GM18861 (cell line): Measurements from ENCODE around the gene NDST4.

Experiments
- ATAC-seq: cut with Tn5 transposase; IDR thresholded peaks from one replicate; pipeline ENCODE4 v1.9.1; 2021; ENCODE audit not compliant: unreplicated experiment

NDST4 gene

DNA sequence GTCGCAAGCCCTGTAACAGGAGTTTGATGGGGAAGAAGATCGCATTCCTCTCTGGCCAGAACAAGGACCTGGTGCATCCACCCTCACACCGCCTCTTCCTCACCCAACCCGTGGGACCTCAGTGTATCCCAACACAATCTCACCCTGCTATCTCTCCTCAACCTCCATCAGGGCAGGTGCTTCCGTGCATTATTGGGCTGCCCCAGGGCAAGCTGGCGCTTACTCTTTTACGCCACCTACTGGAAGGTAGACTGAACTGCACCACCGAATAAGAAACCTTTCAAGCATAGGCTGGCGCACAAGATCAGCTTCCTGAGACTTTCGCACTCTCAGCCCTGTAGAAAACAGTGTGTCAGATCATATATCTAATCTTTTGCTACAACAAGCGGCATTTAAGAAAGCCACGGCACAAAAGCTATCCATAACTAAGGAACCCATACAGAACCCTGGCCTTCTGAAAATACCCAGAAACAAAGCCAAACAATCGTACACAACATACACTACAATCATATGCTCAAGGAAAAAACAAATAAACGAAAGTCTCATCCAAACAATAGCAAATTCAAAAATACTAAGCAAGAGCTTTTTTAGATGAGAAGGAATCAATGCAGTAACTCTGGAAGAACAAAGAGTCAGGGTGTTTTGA lies 305.5 kb downstream of the NDST4 start:
- ATAC-seq: peak; percentile 96

DNA sequence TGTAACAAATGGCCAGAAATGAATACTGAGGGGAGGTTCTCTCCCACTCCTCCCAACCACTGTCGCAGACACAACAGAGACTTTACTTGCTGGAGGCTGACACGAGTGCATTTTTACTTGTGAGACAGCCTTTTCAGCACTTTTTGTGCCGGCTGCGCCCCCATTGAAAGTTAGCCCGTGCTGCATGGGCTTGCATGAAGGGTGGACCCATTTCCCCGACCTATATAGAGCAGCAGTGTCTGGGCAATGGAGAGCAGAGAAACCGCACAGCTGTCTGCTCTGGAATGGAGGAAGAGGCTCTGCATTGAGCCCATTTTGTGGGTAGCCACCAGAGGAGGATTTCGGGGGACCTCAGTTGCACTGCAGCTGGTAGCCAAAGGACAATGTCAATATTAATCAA lies 306.1 kb downstream of the NDST4 start:
- ATAC-seq: no peak

GRCh38 chr4:114791976-114792375 lies 321.4 kb downstream of the NDST4 start:
- ATAC-seq: no peak

GRCh38 chr4:114785570-114785969 lies 327.9 kb downstream of the NDST4 start:
- no peak for ATAC-seq

- ATAC-seq: no peak
Measured at GRCh38 chr4:114783215-114783595, 330.2 kb downstream of the NDST4 start.

GRCh38 chr4:114782415-114783214 lies 330.8 kb downstream of the NDST4 start:
- no peak for ATAC-seq

DNA sequence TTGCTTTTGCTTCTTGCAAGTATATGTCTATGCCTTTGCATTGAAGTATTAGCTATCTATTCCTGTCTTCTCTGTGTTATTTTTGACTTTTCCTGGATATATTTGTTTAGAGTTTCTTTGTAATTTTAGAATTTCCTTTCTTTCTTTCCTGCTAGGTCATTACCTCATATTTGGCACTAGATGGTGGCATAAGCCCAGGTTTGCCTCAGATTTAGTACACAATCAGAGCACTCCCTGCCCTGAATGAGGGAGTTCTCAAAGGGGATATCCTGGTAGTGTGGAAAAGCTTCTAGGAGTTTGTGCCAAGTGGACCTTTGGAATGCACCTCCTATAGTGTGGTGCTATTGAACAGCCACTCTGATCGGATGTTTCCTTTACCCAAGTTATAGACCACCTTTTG lies 333.2 kb downstream of the NDST4 start:
- no peak for ATAC-seq
